Measurements from ENCODE around the gene PPP1CC.

PPP1CC gene

GRCh38 chr12:110754101-110754793 is 11.6 kb upstream of the PPP1CC start:
- no peaks in the 10 kb centered on the region for H4K20me1 ChIP-seq (ENCODE audit: insufficient read depth)
- no peak overlapping the region for H3K9ac ChIP-seq
- no peak for TF ChIP-seq CTCF (conservative IDR thresholded peaks at IDR 0.05; ENCODE audit: low read depth, low read length)
- no peak overlapping the region for H3K4me3 ChIP-seq (IDR thresholded peaks at IDR 0.05; ENCODE audit: insufficient read depth, low read depth, low read length)
- no peaks in the 10 kb centered on the region for H3K79me2 ChIP-seq (ENCODE audit: insufficient read depth, low read depth)
- no peak overlapping the region for H2AFZ ChIP-seq (ENCODE audit: low read depth)
- no peak overlapping the region for H3K4me2 ChIP-seq
- no peak overlapping the region for H3K27ac ChIP-seq
- H3K36me3 ChIP-seq (ENCODE audit: insufficient read depth): no peaks in the 10 kb centered on the region
- no peaks in the 10 kb centered on the region for H3K4me1 ChIP-seq (ENCODE audit: low read depth, poor library complexity, severe bottlenecking)
- H3K27me3 ChIP-seq (ENCODE audit: insufficient read depth, low read depth): no peaks in the 10 kb centered on the region

- no peak overlapping the region for H3K9ac ChIP-seq
- H4K20me1 ChIP-seq (ENCODE audit: insufficient read depth): no peaks in the 10 kb centered on the region
- TF ChIP-seq CTCF (conservative IDR thresholded peaks at IDR 0.05; ENCODE audit: low read depth, low read length): no peak
- H3K4me2 ChIP-seq: no peak overlapping the region
- H3K79me2 ChIP-seq (ENCODE audit: insufficient read depth, low read depth): no peaks in the 10 kb centered on the region
- H3K27ac ChIP-seq: no peak overlapping the region
- no peaks in the 10 kb centered on the region for H3K27me3 ChIP-seq (ENCODE audit: insufficient read depth, low read depth)
- no peak overlapping the region for H2AFZ ChIP-seq (ENCODE audit: low read depth)
- H3K4me1 ChIP-seq (ENCODE audit: low read depth, poor library complexity, severe bottlenecking): no peaks in the 10 kb centered on the region
- no peak overlapping the region for H3K4me3 ChIP-seq (IDR thresholded peaks at IDR 0.05; ENCODE audit: insufficient read depth, low read depth, low read length)
- no peaks in the 10 kb centered on the region for H3K36me3 ChIP-seq (ENCODE audit: insufficient read depth)
Measured at GRCh38 chr12:110750784-110751461, 8.2 kb upstream of the PPP1CC start.

GRCh38 chr12:110746550-110746949 is 3.9 kb upstream of the PPP1CC start:
- Histone ChIP-seq H2AFZ (ENCODE audit: low read depth) (no peak overlapping the region), H3K27me3 (ENCODE audit: insufficient read depth, low read depth) (no peaks in the 10 kb centered on the region), H3K9ac (no peak overlapping the region), H3K4me2 (no peak overlapping the region), H4K20me1 (ENCODE audit: insufficient read depth) (no peaks in the 10 kb centered on the region), H3K79me2 (ENCODE audit: insufficient read depth, low read depth) (peaks cover 11% of the 10 kb centered on the region), H3K4me3 (IDR thresholded peaks at IDR 0.05; ENCODE audit: insufficient read depth, low read depth, low read length) (no peak overlapping the region), H3K27ac (no peak overlapping the region), H3K4me1 (ENCODE audit: low read depth, poor library complexity, severe bottlenecking) (peaks cover 4% of the 10 kb centered on the region), H3K36me3 (ENCODE audit: insufficient read depth) (no peaks in the 10 kb centered on the region)
- TF ChIP-seq CTCF (conservative IDR thresholded peaks at IDR 0.05; ENCODE audit: low read depth, low read length): no peak

- H4K20me1 ChIP-seq (ENCODE audit: insufficient read depth): peaks cover 8% of the 10 kb centered on the region
- no peak overlapping the region for H3K9ac ChIP-seq
- no peaks in the 10 kb centered on the region for H3K36me3 ChIP-seq (ENCODE audit: insufficient read depth)
- H3K4me1 ChIP-seq (ENCODE audit: low read depth, poor library complexity, severe bottlenecking): peaks cover 6% of the 10 kb centered on the region
- H2AFZ ChIP-seq (ENCODE audit: low read depth): no peak overlapping the region
- no peak for TF ChIP-seq CTCF (conservative IDR thresholded peaks at IDR 0.05; ENCODE audit: low read depth, low read length)
- H3K79me2 ChIP-seq (ENCODE audit: insufficient read depth, low read depth): peaks cover 20% of the 10 kb centered on the region
- H3K27me3 ChIP-seq (ENCODE audit: insufficient read depth, low read depth): no peaks in the 10 kb centered on the region
- H3K4me3 ChIP-seq (IDR thresholded peaks at IDR 0.05; ENCODE audit: insufficient read depth, low read depth, low read length): no peak overlapping the region
- H3K4me2 ChIP-seq: no peak overlapping the region
- no peak overlapping the region for H3K27ac ChIP-seq
Measured at GRCh38 chr12:110745542-110746284, 3.0 kb upstream of the PPP1CC start.
